Stimulated activated CD4-positive, alpha-beta T cell treated with anti-CD3 and anti-CD28 coated beads, Interleukin-15, amount 100 ng/mL, for 48 hours (primary cell): ENCODE results near the gene MCAM.
A peak's percentile ranks its signal among the peaks of the same experiment; 100 is the strongest.

Source experiments
- DNase-seq, 2 donors: peaks; one replicate each; pipeline ENCODE4 v3.0.0-alpha.2; 2020; ENCODE audit warnings: low read depth in 2 of 2

The MCAM gene, protein sequence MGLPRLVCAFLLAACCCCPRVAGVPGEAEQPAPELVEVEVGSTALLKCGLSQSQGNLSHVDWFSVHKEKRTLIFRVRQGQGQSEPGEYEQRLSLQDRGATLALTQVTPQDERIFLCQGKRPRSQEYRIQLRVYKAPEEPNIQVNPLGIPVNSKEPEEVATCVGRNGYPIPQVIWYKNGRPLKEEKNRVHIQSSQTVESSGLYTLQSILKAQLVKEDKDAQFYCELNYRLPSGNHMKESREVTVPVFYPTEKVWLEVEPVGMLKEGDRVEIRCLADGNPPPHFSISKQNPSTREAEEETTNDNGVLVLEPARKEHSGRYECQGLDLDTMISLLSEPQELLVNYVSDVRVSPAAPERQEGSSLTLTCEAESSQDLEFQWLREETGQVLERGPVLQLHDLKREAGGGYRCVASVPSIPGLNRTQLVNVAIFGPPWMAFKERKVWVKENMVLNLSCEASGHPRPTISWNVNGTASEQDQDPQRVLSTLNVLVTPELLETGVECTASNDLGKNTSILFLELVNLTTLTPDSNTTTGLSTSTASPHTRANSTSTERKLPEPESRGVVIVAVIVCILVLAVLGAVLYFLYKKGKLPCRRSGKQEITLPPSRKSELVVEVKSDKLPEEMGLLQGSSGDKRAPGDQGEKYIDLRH

DNA sequence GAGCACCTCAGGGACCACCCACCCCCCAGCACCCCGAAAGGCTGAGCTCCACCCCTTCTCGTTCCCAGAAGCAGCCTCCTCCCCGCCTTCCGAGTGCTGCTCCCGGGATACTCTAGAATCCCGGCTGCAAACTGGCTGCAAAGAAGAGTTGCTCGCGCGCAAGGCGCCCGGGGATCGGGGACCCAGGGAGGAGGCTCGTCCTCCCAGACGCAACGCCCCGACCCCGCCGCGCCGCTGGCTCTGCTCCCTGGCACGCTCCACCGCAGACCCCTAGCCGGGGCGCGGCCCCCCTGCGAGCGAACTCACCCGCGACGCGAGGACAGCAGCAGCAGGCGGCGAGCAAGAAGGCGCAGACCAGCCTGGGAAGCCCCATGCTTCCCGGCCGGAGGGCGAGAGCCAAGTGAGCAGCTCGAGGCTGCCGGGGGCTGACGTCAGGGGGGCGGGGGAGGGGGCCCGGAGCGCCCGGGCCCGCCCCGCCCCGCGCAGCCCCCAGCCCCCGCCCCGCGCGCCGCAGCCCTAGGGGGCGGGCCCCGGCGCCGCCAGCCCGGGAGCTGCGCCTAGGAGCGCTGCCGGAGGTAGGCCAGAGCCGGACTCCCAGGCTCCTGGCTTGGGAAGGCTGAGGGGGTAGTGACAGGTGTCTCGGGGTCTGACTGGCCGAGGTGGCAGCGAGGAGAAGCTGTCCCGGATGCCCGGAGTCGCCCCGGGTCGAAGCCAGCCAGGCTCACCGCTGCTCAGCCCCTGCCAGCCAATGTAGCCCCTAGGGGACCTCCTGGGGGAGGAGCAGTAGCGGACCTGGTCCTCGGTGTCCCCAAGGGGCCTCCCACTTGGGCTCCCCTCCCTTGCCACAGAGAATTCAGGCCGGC lies at the start of gene MCAM:
TSS of gene MCAM (minus strand) at position 402 of the 863 bp plus-strand sequence. CDS start at position 373, 29 bp downstream.
- no peak for DNase-seq

DNA sequence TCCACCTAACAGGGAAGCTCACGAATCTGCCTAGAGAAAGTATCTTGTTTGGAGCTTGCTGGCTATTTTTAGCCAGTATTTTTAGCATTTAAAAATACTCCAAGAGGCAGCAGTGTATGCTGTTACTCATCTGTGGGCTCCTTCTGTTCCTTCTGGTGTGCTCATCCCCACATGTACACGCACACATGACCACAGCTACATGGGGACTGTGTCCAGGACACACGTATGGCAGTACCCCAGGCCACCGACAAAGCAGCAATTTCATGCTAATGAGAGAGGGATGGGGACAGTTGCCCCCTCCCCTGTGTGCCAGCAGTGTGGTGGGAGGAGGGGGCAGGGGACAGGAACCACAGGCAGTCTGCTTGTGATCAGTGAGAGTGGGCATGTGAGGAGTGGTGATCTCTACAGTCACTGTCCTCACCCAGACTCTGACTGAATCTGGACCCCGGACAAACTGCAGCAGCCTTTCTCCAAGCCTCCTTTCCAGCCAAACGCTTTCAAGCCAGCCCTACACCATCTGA lies 48.2 kb upstream of the MCAM start:
- DNase-seq = no peak

DNA sequence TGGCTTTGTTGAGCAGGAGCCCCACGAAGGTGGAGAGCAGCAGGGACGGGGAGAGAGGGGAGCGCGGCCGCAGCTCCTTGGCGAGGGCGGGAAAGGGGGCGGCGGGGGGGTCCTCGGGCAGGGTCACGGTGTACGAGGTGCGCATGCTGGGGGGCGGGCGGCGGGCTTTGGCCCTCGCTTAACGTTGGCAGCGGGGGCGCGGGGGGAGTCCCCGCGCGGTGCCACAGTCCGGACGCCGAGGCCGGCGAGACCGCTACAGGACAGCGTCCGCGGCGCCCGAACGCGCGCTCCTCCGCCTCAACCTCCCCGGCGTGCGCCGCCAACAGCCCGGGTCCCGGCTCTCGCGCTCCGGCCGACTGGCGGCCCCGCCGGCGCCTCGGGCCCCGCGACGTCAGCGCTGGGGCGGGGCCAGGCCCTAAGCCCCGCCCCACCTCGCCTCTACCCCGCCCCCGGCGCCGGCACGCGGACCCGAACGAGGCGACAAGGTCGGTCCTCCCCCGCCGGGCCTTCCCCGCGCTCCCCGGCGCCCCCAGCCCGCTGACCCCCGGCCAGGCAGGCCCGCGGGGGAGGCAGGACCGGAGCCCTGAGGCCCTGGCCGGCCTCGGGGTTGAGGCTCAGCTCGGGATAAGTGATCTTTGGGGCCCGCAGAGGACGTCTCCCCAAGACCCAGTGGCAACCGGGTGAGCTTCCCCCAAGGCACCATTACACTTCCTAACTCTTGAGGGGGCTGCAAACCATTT lies 47.1 kb upstream of the MCAM start:
- peak in 1 of 2 donors; percentile 31 for DNase-seq

DNA sequence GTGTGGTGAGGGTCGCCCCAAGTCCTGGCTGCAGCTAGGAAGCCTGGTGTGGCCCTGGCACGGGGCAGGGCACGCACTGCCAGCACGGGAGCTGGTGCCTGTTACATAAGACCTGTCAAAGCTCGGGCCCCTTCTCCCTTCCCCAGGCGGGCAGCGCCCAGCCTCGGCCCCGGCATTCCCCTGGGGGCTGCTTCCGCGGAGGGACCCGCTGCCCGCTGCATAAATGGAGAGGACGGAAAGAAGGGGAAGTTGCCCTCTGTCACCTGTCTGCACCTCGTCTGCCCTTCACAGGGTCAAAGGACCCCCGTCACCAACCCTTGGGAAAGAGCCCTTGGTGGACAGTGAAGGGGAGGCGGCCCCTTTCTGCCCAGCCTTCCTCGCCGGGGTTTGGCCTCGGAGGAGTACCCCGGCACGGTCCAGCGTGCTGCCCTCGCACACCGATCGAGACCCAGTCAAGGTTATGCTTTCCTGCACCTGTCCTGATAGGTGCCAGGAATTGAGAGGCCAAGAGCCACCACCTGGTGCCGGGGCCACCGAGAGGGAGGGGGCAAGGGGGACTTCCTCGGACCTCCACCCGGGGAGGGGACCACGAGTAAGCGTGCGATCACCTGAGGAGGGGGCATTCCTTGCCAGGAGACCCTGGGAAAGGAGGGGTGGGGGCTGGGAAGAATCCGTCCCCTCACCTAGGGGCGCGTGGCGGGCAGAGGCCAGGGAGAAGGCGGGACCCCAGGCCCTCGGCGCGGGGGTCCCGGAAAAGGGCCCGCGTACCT lies 46.3 kb upstream of the MCAM start:
- DNase-seq = no peak

DNA sequence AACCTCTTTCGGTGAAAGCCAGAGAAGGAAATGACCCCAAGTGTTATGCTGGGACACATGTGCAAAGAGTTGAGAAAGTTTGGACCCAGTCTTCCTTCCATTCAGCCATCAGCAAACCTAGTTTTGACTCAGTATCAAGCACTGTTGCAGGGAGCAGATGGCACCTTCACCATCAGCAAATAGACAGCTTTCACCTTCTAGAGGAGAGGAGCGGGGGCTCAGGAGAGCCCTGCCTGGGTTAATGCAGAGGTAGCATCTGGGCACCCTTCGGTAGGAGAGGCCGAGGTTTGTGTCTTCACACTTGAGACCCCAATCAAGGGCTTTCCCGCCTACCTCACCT lies 45.8 kb upstream of the MCAM start:
- no peak for DNase-seq

DNA sequence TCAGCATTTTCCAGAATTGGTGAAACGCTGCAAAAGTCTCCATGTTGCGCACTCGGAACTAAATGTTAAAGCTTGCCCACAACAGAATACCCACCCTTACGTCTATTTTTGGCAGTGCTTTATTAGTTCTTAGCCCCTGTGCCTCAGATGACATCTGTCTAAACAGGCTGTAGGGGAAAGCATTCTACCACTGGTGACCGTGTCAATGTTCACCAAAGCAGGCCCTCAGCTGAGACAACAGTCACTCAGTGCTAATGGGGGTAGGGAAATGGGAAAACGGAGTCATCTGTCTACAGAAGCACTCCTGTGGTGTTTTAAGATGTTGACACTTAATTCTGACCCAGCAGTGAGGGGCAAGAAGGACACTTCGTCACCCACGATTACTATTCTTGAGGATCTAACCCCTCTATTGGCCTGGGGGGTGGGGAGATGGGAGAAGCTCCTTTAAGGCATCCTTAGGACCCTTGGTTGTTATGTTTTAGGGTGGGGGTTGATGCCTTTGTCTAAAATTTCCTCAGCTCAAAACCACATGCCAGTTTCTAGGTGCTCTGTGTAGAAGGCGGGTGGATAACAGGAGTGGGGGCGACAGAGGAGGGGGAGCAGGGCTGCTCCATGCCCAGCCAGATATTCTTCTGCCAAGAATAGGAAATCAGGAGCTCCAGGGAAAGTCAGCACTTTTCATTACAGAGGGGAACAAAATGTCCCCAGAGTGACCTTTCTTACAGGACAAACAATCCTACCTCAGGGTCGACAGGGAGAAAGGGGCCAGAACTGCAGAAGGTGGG lies 45.2 kb upstream of the MCAM start:
- no peak for DNase-seq

DNA sequence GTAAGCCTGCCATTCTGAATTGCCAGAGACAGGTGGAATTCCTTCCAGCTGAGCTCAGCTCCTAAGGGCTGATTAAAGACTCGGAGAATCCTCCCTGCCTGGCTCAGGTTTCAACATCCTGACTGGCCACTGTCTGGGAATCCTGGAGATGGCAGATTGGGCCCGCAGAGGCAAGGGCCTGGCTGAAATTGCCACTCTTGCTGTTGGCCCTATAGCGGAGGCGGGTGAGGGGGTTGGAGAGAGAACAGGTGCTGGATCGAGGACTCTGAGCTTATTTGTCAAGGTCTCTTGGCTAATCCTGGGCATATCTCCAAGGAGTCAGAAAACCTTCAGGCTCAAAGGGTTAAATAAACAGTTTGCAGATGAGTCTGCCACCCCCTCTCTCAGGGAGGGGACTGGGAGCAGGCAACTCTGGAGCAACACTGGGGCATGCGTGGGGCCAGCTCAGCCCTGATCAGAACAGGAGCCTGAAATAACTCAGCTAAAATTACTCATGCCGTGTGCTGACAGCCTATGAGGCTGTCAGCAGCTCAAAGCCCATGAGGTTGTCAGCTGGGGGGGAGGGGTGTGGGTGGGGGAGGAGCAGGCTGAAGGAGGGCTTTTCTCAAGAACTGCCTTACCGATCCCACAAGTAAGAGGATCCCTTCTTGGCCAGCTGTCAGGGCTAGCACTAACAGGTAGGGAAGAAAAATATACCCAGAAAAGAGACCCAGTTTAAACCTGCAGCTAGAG lies 44.3 kb upstream of the MCAM start:
- peak; percentile 60 to 66 for DNase-seq

DNA sequence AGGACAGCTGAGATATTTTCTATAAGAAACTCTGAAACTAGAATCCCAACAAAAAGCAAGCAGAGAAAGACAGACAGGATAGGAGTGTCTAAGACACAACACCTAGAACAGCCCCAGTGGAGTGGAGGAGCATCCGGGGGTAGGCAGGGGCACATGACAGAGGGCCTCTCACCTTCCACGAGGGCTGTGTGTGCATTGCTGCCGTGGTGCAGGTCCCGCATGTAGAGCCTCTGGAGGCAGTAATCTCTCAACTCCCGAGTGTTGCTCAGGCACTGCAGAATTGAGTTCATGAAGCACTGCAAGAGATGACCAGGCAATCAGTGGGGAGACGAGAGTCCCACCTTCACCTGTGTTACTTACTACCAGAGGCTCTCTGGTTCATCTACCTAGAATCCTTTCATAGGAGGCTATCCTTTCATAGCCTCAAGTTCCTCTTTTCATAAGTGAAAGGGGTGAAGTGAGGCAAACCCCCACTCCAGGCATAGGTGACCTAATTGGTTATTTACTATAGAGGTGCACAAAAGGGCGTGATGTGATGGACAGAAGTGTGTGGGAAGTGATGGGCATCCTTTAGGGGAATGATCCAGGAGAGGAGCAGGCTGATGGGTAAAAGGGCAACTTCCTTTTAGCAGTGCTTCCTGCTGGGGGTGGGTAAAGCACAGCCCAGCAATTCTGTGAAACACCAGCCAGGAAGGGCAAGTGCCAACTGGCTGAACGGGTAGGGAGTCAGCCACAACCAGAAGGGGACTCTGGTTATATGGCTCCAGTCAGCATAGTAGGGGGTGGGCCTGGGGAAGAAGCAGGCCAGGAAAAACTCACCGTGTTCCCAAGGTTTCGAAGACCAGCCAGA lies 42.7 kb upstream of the MCAM start:
- no peak for DNase-seq

DNA sequence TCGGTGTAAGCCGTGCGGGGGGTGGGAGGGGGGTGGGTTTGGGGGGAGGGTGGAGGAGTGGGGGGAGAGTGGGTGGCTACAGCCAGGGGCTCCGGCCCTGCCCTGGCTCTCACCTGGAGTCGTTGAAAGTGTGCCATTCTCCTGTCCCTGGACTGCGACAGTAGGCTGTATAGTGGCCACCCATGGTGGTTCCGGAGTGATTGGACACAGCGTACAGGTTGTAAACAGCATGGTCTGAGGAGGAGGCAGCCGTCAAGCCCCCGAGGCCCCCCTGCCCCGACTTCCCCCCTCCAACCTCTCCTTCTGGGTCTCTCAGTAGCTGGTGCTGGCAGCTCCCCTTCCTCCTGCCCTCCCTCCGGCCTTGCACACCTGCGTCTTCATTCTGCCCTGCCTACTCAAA lies 40.1 kb upstream of the MCAM start:
- DNase-seq = no peak

DNA sequence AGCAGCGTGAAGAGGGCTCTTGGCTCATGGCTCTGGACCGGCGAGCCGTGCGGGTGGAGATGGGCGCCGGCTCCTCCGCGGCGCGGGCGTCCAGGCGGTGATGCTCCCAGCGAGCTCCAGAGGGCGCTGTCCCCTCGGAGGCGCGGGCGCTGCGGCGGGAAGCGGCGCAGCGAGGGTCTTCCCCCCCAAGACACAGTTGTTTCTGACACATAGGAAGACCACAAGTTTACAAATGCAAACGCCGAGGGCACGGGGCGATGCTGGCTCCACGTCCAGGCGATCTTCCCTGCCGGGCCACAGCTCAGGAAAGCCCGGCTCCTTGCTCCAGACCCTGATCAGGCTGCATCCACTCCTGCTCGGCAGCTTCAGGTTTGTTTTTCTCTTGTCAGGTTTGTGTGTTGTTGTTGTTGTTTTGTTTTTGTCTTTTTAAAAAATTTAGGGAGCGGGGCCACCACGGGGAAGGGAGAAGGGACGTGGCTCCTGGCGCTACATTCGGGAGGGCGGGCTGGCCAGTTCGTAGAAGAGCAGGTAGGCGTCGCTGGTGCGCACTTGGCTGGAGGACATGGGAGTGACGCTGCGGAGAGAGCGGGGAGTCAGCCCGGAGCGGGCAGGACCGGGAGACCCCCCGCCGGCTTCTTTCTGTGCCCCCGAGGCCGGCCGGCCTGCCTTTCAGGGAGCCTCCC lies 39.6 kb upstream of the MCAM start:
- DNase-seq = peak; percentile 52 to 67

DNA sequence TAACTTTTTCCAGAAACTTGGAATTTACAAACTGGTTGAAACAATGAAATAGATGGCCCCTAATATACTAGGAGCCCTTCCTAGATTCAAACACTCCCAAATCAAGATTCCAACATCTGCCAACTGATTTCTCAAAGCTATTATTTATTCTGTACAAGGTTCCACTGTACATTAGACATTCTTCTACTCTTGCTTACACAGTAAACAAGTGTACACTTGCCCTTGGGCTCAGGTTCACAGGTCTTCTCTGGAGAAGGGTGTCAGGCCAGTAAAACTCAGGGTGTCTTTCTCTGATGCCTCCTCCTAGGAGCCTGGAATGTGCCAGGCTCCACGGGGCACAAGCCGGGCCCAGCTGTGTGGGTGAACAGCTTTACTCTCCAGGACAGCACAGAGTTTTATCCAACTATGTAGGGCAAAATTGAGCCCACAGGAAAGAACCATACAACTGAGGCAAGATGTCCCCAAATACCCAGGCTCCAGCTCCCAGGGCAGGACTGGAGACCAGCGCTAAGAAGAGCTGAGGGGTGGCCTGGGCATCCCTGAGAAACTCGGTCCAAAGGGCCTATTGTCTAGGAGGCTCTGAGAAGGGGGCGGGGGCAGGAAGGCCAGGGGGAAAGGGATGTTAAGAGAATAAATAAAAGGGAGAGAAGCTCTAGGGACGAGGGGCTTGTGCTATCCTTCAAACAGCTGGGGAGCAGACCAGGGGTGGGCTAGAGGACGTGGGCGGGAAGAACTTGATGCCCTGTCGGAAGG lies 38.3 kb upstream of the MCAM start:
- DNase-seq = no peak

DNA sequence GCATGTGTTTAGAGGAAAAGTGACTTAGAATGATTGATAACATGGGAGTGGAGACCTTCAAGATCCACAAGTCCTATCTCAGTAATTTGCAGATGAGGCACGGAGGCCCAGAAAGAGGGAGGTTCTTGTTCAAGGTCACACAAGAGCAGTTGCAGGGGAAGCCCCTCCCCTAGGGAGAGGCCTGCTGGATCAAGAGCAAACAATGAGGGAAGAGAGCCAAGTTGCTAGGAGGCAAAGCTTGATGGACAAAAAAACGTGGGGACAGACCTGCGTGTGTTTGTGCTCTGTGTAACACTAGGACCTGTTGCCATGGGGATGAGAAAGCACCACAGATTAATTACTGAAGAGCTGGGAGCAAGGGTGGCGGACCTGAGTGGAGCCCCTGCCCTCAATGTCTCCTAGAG lies 35.9 kb upstream of the MCAM start:
- no peak for DNase-seq

DNA sequence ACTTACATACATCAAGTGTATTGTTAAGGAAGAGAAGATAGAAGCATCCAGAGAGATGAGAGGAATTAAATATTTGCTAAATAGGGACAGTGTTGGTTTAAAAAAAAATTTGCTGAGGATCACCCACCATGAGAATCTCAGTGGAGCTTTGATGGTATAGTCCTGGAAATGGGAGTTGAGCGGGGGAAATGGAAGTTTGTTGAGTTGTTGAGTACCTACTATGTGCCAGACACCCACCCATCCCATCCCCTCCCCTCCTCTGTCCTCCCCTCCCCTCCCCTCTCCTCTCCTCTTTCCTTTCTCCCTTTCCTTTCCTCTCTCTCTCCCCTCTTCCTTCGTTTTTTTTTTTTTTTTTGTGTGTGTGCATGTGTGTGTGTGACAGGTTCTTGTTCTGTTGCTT lies 34.3 kb upstream of the MCAM start:
- DNase-seq = no peak

DNA sequence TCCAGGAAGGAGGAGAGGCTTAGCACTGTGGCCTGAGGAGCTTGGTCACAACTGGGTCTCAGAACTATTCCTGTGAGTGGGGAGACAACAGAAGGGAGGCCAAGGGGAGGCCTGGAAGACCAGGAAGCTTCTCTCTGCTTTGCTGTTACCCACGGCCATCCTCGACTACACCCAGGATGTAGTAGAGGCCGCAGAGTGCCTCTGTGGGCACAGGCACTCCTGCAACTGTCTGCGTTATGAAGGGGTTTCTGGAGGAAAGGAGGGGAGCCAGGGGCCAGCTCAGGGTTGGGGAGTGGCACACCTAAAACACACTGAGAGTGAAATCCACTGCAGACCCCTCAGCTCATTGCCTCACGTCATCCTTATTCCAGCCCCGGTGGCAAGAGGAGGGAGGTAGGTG lies 33.4 kb upstream of the MCAM start:
- DNase-seq = no peak

DNA sequence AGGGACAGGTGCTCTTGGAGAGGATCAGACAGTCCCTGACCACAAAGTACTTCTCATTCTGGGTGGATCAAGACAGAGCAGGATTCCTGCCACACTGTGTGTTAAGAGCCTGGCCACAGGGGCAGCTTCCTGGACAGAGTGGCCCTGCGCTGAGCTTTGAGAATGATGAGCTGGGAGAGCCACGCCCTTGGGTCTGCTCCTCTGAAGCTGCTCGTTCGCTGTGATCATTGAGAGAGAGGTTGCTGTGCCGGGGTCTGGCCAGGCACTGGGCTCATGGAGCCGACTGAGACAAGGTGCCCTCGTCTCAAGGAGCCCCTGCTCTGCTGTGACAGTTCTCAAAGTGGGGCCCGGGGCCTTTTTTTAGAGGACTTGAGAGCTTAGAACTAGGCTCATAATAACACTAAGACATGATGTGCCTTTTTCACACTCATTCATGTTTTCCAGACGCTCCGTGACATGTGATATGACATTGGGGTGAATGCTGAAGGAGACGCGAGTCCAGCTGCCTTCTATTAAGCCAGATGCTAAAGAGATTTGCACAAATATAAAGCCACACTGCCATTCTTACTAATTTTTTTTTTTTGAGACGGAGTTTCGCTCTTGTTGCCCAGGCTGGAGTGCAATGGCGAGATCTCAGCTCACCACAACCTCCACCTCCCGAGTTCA lies 31.1 kb upstream of the MCAM start:
- no peak for DNase-seq

DNA sequence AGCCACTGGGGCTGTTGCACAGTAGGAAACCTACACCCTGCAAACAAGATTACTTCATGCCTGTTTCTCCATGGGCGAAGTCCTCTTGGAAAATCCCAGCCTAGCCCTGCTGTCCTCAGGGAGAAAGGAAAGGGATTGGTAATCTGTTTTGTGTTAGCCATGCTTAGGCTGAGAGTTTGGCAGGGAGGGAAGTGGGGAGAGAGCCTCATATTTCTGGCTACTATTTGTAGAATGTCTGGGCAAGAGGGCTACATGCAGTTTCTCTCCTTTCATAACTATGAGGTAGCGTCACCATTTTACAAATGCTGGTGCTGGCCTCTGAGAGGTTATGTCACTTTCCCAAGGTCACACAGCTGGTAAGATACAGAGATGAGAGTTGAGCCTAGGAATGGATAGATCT lies 30.3 kb upstream of the MCAM start:
- DNase-seq = no peak

DNA sequence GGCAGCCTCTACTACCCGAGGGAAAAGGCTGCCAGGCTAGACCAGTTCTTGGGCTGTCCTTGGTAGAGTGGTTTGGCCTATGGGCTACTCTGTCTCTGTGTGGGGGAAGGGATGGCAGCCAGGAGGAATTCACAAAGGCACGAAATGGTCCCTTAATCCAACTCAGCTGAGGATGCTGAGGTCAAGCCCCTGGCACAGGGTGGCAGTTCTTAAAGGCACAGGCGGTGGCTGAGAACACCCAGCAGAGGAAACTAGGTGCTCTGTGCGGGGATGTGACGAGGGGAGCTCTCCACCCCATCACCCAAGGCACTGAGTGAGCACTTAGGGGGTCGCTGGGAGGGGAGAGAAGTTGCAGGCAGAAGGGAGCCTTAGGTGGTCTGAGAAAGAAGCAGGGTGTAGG lies 29.7 kb upstream of the MCAM start, which contains the start of gene MFRP:
TSS of gene MFRP (minus strand) at position 101 of the 400 bp plus-strand sequence. CDS start 192 bp downstream, outside the sequence.
- DNase-seq = no peak
